ENCODE measurements around the gene KRT85.

The KRT85 gene

GRCh38 chr12:52380271-52380694 is 13.0 kb upstream of the KRT85 start:
- WGBS, 2 experiments (ENCODE audit: insufficient coverage in 2 of 2), result 56 to 65% methylated on average over 14 to 15 of the region's 15 CpGs
- no peak overlapping the region for H3K4me3 ChIP-seq (ENCODE audit: extremely low read depth, insufficient read depth, low read length, poor library complexity, severe bottlenecking)
- no peaks in the 10 kb centered on the region for H3K9me3 ChIP-seq (ENCODE audit: control insufficient read depth, low read length)
- no peak overlapping the region for H3K27ac ChIP-seq (ENCODE audit: low read depth, low read length, severe bottlenecking)
- H3K4me1 ChIP-seq (ENCODE audit: control insufficient read depth, insufficient read depth, low read length, poor library complexity, severe bottlenecking), result no peaks in the 10 kb centered on the region
- no peaks in the 10 kb centered on the region for H3K36me3 ChIP-seq (ENCODE audit: control insufficient read depth, insufficient read depth, low read length)

GRCh38 chr12:52379536-52379935 is 12.3 kb upstream of the KRT85 start:
- Histone ChIP-seq H3K4me3 (ENCODE audit: extremely low read depth, insufficient read depth, low read length, poor library complexity, severe bottlenecking) (no peak overlapping the region), H3K4me1 (ENCODE audit: control insufficient read depth, insufficient read depth, low read length, poor library complexity, severe bottlenecking) (no peaks in the 10 kb centered on the region), H3K9me3 (ENCODE audit: control insufficient read depth, low read length) (no peaks in the 10 kb centered on the region), H3K27ac (ENCODE audit: low read depth, low read length, severe bottlenecking) (no peak overlapping the region), H3K36me3 (ENCODE audit: control insufficient read depth, insufficient read depth, low read length) (no peaks in the 10 kb centered on the region)
- whole genome bisulfite sequencing, 2 experiments (ENCODE audit: insufficient coverage in 2 of 2), result 86 to 95% methylated on average over 1 to 3 of the region's 6 CpGs

GRCh38 chr12:52378091-52378490 is 10.8 kb upstream of the KRT85 start:
- no peak overlapping the region for H3K27ac ChIP-seq (ENCODE audit: low read depth, low read length, severe bottlenecking)
- no peak overlapping the region for H3K4me3 ChIP-seq (ENCODE audit: extremely low read depth, insufficient read depth, low read length, poor library complexity, severe bottlenecking)
- WGBS, 2 experiments (ENCODE audit: insufficient coverage in 2 of 2), result 89 to 93% methylated on average over 13 to 14 of the region's 19 CpGs
- no peaks in the 10 kb centered on the region for H3K9me3 ChIP-seq (ENCODE audit: control insufficient read depth, low read length)
- no peaks in the 10 kb centered on the region for H3K36me3 ChIP-seq (ENCODE audit: control insufficient read depth, insufficient read depth, low read length)
- H3K4me1 ChIP-seq (ENCODE audit: control insufficient read depth, insufficient read depth, low read length, poor library complexity, severe bottlenecking), result no peaks in the 10 kb centered on the region

GRCh38 chr12:52377266-52377665 is 10.0 kb upstream of the KRT85 start:
- H3K27ac ChIP-seq (ENCODE audit: low read depth, low read length, severe bottlenecking), result no peak overlapping the region
- WGBS, 2 experiments (ENCODE audit: insufficient coverage in 2 of 2), result 88 to 97% methylated on average over 6 to 7 of the region's 8 CpGs
- no peaks in the 10 kb centered on the region for H3K36me3 ChIP-seq (ENCODE audit: control insufficient read depth, insufficient read depth, low read length)
- H3K9me3 ChIP-seq (ENCODE audit: control insufficient read depth, low read length), result no peaks in the 10 kb centered on the region
- no peaks in the 10 kb centered on the region for H3K4me1 ChIP-seq (ENCODE audit: control insufficient read depth, insufficient read depth, low read length, poor library complexity, severe bottlenecking)
- no peak overlapping the region for H3K4me3 ChIP-seq (ENCODE audit: extremely low read depth, insufficient read depth, low read length, poor library complexity, severe bottlenecking)

- no peaks in the 10 kb centered on the region for H3K4me1 ChIP-seq (ENCODE audit: control insufficient read depth, insufficient read depth, low read length, poor library complexity, severe bottlenecking)
- 26 to 42% methylated on average over 6 to 8 of the region's 10 CpGs for WGBS, 2 experiments (ENCODE audit: insufficient coverage in 2 of 2)
- H3K9me3 ChIP-seq (ENCODE audit: control insufficient read depth, low read length), result no peaks in the 10 kb centered on the region
- H3K4me3 ChIP-seq (ENCODE audit: extremely low read depth, insufficient read depth, low read length, poor library complexity, severe bottlenecking), result no peak overlapping the region
- no peak overlapping the region for H3K27ac ChIP-seq (ENCODE audit: low read depth, low read length, severe bottlenecking)
- no peaks in the 10 kb centered on the region for H3K36me3 ChIP-seq (ENCODE audit: control insufficient read depth, insufficient read depth, low read length)
These were observed 5.2 kb upstream of the KRT85 start for GRCh38 chr12:52372216-52373154.

GRCh38 chr12:52371716-52372115 is 4.4 kb upstream of the KRT85 start:
- Histone ChIP-seq H3K4me3 (ENCODE audit: extremely low read depth, insufficient read depth, low read length, poor library complexity, severe bottlenecking) (no peak overlapping the region), H3K36me3 (ENCODE audit: control insufficient read depth, insufficient read depth, low read length) (no peaks in the 10 kb centered on the region), H3K4me1 (ENCODE audit: control insufficient read depth, insufficient read depth, low read length, poor library complexity, severe bottlenecking) (no peaks in the 10 kb centered on the region), H3K27ac (ENCODE audit: low read depth, low read length, severe bottlenecking) (no peak overlapping the region), H3K9me3 (ENCODE audit: control insufficient read depth, low read length) (no peaks in the 10 kb centered on the region)
- 93 to 97% methylated on average over 3 of the region's 3 CpGs for WGBS, 2 experiments (ENCODE audit: insufficient coverage in 2 of 2)

- Histone ChIP-seq H3K9me3 (ENCODE audit: control insufficient read depth, low read length) (no peaks in the 10 kb centered on the region), H3K36me3 (ENCODE audit: control insufficient read depth, insufficient read depth, low read length) (no peaks in the 10 kb centered on the region), H3K4me3 (ENCODE audit: extremely low read depth, insufficient read depth, low read length, poor library complexity, severe bottlenecking) (no peak overlapping the region), H3K27ac (ENCODE audit: low read depth, low read length, severe bottlenecking) (no peak overlapping the region), H3K4me1 (ENCODE audit: control insufficient read depth, insufficient read depth, low read length, poor library complexity, severe bottlenecking) (no peaks in the 10 kb centered on the region)
- 74 to 91% methylated on average over 10 of the region's 12 CpGs for WGBS, 2 experiments (ENCODE audit: insufficient coverage in 2 of 2)
These were observed 3.8 kb upstream of the KRT85 start for GRCh38 chr12:52370926-52371608.

- Histone ChIP-seq H3K9me3 (ENCODE audit: control insufficient read depth, low read length) (no peaks in the 10 kb centered on the region), H3K36me3 (ENCODE audit: control insufficient read depth, insufficient read depth, low read length) (no peaks in the 10 kb centered on the region), H3K27ac (ENCODE audit: low read depth, low read length, severe bottlenecking) (no peak overlapping the region), H3K4me3 (ENCODE audit: extremely low read depth, insufficient read depth, low read length, poor library complexity, severe bottlenecking) (no peak overlapping the region), H3K4me1 (ENCODE audit: control insufficient read depth, insufficient read depth, low read length, poor library complexity, severe bottlenecking) (no peaks in the 10 kb centered on the region)
- WGBS, 2 experiments (ENCODE audit: insufficient coverage in 2 of 2), result 85 to 90% methylated on average over 6 of the region's 6 CpGs
These were observed 2.5 kb upstream of the KRT85 start for GRCh38 chr12:52369809-52370208.

- Histone ChIP-seq H3K4me3 (ENCODE audit: extremely low read depth, insufficient read depth, low read length, poor library complexity, severe bottlenecking) (no peak overlapping the region), H3K36me3 (ENCODE audit: control insufficient read depth, insufficient read depth, low read length) (no peaks in the 10 kb centered on the region), H3K27ac (ENCODE audit: low read depth, low read length, severe bottlenecking) (no peak overlapping the region), H3K9me3 (ENCODE audit: control insufficient read depth, low read length) (no peaks in the 10 kb centered on the region), H3K4me1 (ENCODE audit: control insufficient read depth, insufficient read depth, low read length, poor library complexity, severe bottlenecking) (no peaks in the 10 kb centered on the region)
- whole genome bisulfite sequencing, 2 experiments (ENCODE audit: insufficient coverage in 2 of 2), result no CpG with 5 or more reads among the region's 3 CpGs
These were observed 1.9 kb upstream of the KRT85 start for GRCh38 chr12:52369211-52369610.

GRCh38 chr12:52368508-52368907 is 1.2 kb upstream of the KRT85 start:
- Histone ChIP-seq H3K36me3 (ENCODE audit: control insufficient read depth, insufficient read depth, low read length) (no peaks in the 10 kb centered on the region), H3K4me1 (ENCODE audit: control insufficient read depth, insufficient read depth, low read length, poor library complexity, severe bottlenecking) (no peaks in the 10 kb centered on the region), H3K4me3 (ENCODE audit: extremely low read depth, insufficient read depth, low read length, poor library complexity, severe bottlenecking) (no peak overlapping the region), H3K9me3 (ENCODE audit: control insufficient read depth, low read length) (no peaks in the 10 kb centered on the region), H3K27ac (ENCODE audit: low read depth, low read length, severe bottlenecking) (no peak overlapping the region)
- WGBS, 2 experiments (ENCODE audit: insufficient coverage in 2 of 2), result 92 to 100% methylated on average over 1 to 2 of the region's 3 CpGs

- no peak overlapping the region for H3K4me3 ChIP-seq (ENCODE audit: extremely low read depth, insufficient read depth, low read length, poor library complexity, severe bottlenecking)
- H3K36me3 ChIP-seq (ENCODE audit: control insufficient read depth, insufficient read depth, low read length), result no peaks in the 10 kb centered on the region
- WGBS, 2 experiments (ENCODE audit: insufficient coverage in 2 of 2), result 80 to 92% methylated on average over 5 to 6 of the region's 6 CpGs
- H3K27ac ChIP-seq (ENCODE audit: low read depth, low read length, severe bottlenecking), result no peak overlapping the region
- H3K4me1 ChIP-seq (ENCODE audit: control insufficient read depth, insufficient read depth, low read length, poor library complexity, severe bottlenecking), result no peaks in the 10 kb centered on the region
- H3K9me3 ChIP-seq (ENCODE audit: control insufficient read depth, low read length), result no peaks in the 10 kb centered on the region
These were observed 595 bp upstream of the KRT85 start for GRCh38 chr12:52367876-52368275.

Measured in mesodermal cell (in vitro differentiated cells).